ENCODE data around the gene ZMIZ2.
"Not testable (repeated sequence)": the region's sequence is repeated elsewhere in the genome, so short reads cannot be mapped to it uniquely, and the experiment has no call there.

The ZMIZ2 gene

GRCh38 chr7:44791278-44792219, 42.9 kb downstream of the ZMIZ2 start:
- no peak for DNase-seq (ENCODE audit: low read depth, low spot score)

GRCh38 chr7:44793919-44794318, 45.3 kb downstream of the ZMIZ2 start:
- no peak overlapping the region for H3K4me3 ChIP-seq (ENCODE audit: low read length)
- no peak for DNase-seq (ENCODE audit: low read depth, low spot score)

More at GRCh38 chr7:44791278-44792219, 42.9 kb downstream of the ZMIZ2 start:
- no peak overlapping the region for H3K4me3 ChIP-seq (ENCODE audit: low read length)

GRCh38 chr7:44794331-44794730, 45.7 kb downstream of the ZMIZ2 start:
- H3K4me3 ChIP-seq (ENCODE audit: low read length) = no peak overlapping the region

GRCh38 chr7:44796034-44796503, 47.4 kb downstream of the ZMIZ2 start:
- DNase-seq (ENCODE audit: low read depth, low spot score) = peak; percentile 55
- H3K4me3 ChIP-seq (ENCODE audit: low read length) = peak overlapping the region; percentile 98

More at GRCh38 chr7:44794331-44794730, 45.7 kb downstream of the ZMIZ2 start:
- DNase-seq (ENCODE audit: low read depth, low spot score) = no peak

- DNase-seq (ENCODE audit: low read depth, low spot score) = peak; percentile 98
- peak within 1 kb of the TSS; percentile 98 for H3K4me3 ChIP-seq (ENCODE audit: low read length)
These were observed 48.1 kb downstream of the ZMIZ2 start, which contains the start of gene PPIA for GRCh38 chr7:44796504-44797328. Gene PPIA, plus strand, starts transcription at chr7:44796681. Its CDS starts 44 bp downstream, at chr7:44796725.

GRCh38 chr7:44797329-44798258, 48.9 kb downstream of the ZMIZ2 start:
- peak overlapping the region; percentile 98 for H3K4me3 ChIP-seq (ENCODE audit: low read length)
- DNase-seq (ENCODE audit: low read depth, low spot score) = peak; percentile 72

GRCh38 chr7:44798649-44799305, 50.1 kb downstream of the ZMIZ2 start:
- no peak overlapping the region for H3K4me3 ChIP-seq (ENCODE audit: low read length)
- no peak for DNase-seq (ENCODE audit: low read depth, low spot score)

GRCh38 chr7:44799939-44800338, 51.3 kb downstream of the ZMIZ2 start:
- DNase-seq (ENCODE audit: low read depth, low spot score) = no peak
- H3K4me3 ChIP-seq (ENCODE audit: low read length) = no peak overlapping the region

GRCh38 chr7:44801890-44802289, 53.2 kb downstream of the ZMIZ2 start:
- DNase-seq (ENCODE audit: low read depth, low spot score) = no peak
- no peak overlapping the region for H3K4me3 ChIP-seq (ENCODE audit: low read length)

GRCh38 chr7:44802418-44803025, 53.9 kb downstream of the ZMIZ2 start:
- DNase-seq (ENCODE audit: low read depth, low spot score) = no peak
- H3K4me3 ChIP-seq (ENCODE audit: low read length) = no peak overlapping the region

GRCh38 chr7:44803828-44804519, 55.3 kb downstream of the ZMIZ2 start:
- not testable (repeated sequence) for DNase-seq (ENCODE audit: low read depth, low spot score); H3K4me3 ChIP-seq (ENCODE audit: low read length)

- H3K4me3 ChIP-seq (ENCODE audit: low read length) = no peak overlapping the region
- no peak for DNase-seq (ENCODE audit: low read depth, low spot score)
These were observed 57.3 kb downstream of the ZMIZ2 start for GRCh38 chr7:44805950-44806349.

- no peak overlapping the region for H3K4me3 ChIP-seq (ENCODE audit: low read length)
- no peak for DNase-seq (ENCODE audit: low read depth, low spot score)
These were observed 60.3 kb downstream of the ZMIZ2 start for GRCh38 chr7:44808914-44809393.

- no peak for DNase-seq (ENCODE audit: low read depth, low spot score)
- no peak overlapping the region for H3K4me3 ChIP-seq (ENCODE audit: low read length)
These were observed 62.4 kb downstream of the ZMIZ2 start for GRCh38 chr7:44811093-44811492.

- no peak overlapping the region for H3K4me3 ChIP-seq (ENCODE audit: low read length)
- DNase-seq (ENCODE audit: low read depth, low spot score) = no peak
These were observed 62.9 kb downstream of the ZMIZ2 start for GRCh38 chr7:44811571-44811970.

GRCh38 chr7:44814919-44815318, 66.3 kb downstream of the ZMIZ2 start:
- H3K4me3 ChIP-seq (ENCODE audit: low read length) = no peak overlapping the region
- no peak for DNase-seq (ENCODE audit: low read depth, low spot score)

- DNase-seq (ENCODE audit: low read depth, low spot score) = no peak
- no peak overlapping the region for H3K4me3 ChIP-seq (ENCODE audit: low read length)
These were observed 70.6 kb downstream of the ZMIZ2 start for GRCh38 chr7:44819292-44819691.

Data from Jurkat, Clone E6-1 (cell line).